Breast epithelium (tissue), 3 donors: ENCODE measurements around the gene JAKMIP2.

Experiments
- CTCF ChIP-seq, 3 donors: fragments of 450-650 bp; IDR thresholded peaks; one replicate each; pipeline ENCODE4 v1.5.1; 2016 to 2017; ENCODE audit warnings: antibody characterized with exemption in 3 of 3, mild to moderate bottlenecking in 3 of 3, moderate library complexity in 3 of 3
- POLR2AphosphoS5 ChIP-seq, 3 donors: sonication (generic); formaldehyde crosslinking; IDR thresholded peaks; one replicate each; pipeline ENCODE4 v1.6.1; 2017; ENCODE audit warnings: antibody characterized with exemption in 3 of 3

GRCh38 chr5:147619281-147619878, 163.1 kb downstream of the JAKMIP2 start:
- no peak for TF ChIP-seq POLR2AphosphoS5 (IDR thresholded peaks at IDR 0.05)
- no peak for TF ChIP-seq CTCF (IDR thresholded peaks at IDR 0.05)
